Measurements from ENCODE around the gene SPATS2L. TPM values are rescaled to one million over a fixed set of nuclear protein-coding genes. Genes with fewer than 3 reads are reported as not detected.

SPATS2L gene
- total RNA-seq, 2 donors from 2014 or later: 17.8 to 36.8 TPM

DNA sequence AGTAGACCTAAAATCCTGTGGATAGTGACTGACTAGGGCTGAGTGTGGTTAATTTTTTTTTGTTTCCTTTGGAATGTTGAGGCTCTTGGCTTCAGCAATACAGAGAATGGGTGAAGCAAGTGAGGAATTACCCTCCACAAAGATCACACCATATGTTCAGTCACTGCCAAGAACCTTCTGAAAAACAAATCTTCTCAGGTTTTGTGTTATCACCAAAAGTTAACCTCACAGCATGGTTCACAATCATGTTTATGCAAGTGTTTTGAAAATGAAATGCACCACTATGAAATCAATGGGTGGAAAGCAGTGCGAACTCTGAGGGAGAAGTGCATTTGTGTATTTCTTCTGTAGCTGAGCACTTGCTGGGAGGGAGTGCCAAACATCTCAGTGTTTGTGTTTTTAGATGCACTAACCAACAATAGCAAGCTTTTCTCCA lies 44.4 kb downstream of the SPATS2L start:
- Mint-ChIP-seq H3K4me3 (no peak overlapping the region), H3K9me3 (no peaks in the 10 kb centered on the region), H3K36me3 (ENCODE audit: insufficient read depth in 2 of 2) (no peaks in the 10 kb centered on the region), H3K4me1 (ENCODE audit: low read depth) (no peaks in the 10 kb centered on the region), H3K27me3 (ENCODE audit: low read depth) (no peaks in the 10 kb centered on the region), H3K27ac (no peak overlapping the region)
- ATAC-seq (replicated peaks in 1 of 2) (no peak), DNase-seq (no peak)

DNA sequence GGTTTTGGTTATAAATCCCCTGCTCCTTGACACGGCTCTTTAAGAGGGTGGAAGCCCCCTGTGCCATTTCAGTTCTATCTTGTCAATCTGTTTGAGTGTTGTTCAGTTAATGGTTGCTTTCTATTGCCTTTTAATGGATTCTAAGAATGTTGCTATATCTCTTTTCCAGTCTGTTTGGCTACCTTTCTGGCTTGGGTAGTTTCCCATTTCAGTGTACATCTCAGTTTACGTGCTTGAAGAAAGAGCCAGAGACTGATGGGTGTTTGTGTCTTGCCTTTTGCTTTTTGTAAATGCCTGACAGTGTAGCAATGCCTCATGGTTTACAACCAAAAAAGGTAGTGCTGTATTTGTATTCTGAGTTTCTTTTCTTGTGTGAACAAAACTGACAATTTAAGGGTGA lies 45.3 kb downstream of the SPATS2L start:
- no peaks in the 10 kb centered on the region for H3K9me3 Mint-ChIP-seq
- no peaks in the 10 kb centered on the region for H3K27me3 Mint-ChIP-seq (ENCODE audit: low read depth)
- H3K4me3 Mint-ChIP-seq: no peak overlapping the region
- no peaks in the 10 kb centered on the region for H3K36me3 Mint-ChIP-seq (ENCODE audit: insufficient read depth in 2 of 2)
- no peak for ATAC-seq (replicated peaks in 1 of 2)
- H3K27ac Mint-ChIP-seq: no peak overlapping the region
- H3K4me1 Mint-ChIP-seq (ENCODE audit: low read depth): no peaks in the 10 kb centered on the region
- DNase-seq: no peak

DNA sequence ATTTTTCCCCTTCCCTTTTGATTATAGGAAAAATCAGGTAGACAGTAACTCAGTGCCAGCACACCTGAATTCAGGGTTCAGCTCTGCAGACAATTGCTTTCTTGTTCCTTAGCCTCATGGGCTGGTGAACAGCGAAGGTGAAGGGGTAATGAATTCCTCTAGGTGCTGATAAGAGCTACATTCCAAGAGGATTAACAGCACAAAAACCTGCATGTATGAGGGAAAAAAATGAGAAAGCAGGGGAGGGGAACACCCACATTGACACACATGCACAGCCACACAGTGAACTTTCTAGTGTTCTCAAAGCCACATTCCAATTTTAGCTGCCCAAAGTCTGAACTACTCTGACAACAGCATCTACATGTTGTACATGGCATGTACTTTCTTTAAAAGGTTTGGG lies 46.1 kb downstream of the SPATS2L start:
- no peak overlapping the region for H3K27ac Mint-ChIP-seq
- H3K27me3 Mint-ChIP-seq (ENCODE audit: low read depth): no peaks in the 10 kb centered on the region
- H3K9me3 Mint-ChIP-seq: no peaks in the 10 kb centered on the region
- no peak for DNase-seq
- no peak for ATAC-seq (replicated peaks in 1 of 2)
- H3K36me3 Mint-ChIP-seq (ENCODE audit: insufficient read depth in 2 of 2): no peaks in the 10 kb centered on the region
- no peak overlapping the region for H3K4me3 Mint-ChIP-seq
- no peaks in the 10 kb centered on the region for H3K4me1 Mint-ChIP-seq (ENCODE audit: low read depth)

DNA sequence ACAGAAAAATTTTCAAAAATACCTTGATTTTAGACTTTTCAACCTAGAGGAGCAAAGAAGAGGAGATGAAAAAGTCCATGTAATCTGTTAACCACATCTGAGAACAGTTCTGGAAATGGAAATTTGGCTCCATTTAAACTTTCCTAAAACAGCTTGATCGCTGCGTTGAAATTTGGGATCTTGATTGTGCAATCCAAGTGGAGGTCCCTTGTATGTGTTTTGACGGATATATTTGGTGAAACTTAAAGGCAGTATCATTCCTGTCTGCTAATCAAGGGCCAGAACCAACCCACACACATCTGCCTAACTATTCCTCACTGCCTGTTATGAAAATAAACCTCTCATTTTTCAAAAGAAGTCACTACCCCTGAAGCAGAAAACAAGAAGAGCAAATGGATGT lies 46.6 kb downstream of the SPATS2L start:
- Mint-ChIP-seq H3K36me3 (ENCODE audit: insufficient read depth in 2 of 2) (no peaks in the 10 kb centered on the region), H3K9me3 (no peaks in the 10 kb centered on the region), H3K27ac (no peak overlapping the region), H3K27me3 (ENCODE audit: low read depth) (no peaks in the 10 kb centered on the region), H3K4me3 (no peak overlapping the region), H3K4me1 (ENCODE audit: low read depth) (no peaks in the 10 kb centered on the region)
- ATAC-seq (replicated peaks in 1 of 2) (no peak), DNase-seq (no peak)

DNA sequence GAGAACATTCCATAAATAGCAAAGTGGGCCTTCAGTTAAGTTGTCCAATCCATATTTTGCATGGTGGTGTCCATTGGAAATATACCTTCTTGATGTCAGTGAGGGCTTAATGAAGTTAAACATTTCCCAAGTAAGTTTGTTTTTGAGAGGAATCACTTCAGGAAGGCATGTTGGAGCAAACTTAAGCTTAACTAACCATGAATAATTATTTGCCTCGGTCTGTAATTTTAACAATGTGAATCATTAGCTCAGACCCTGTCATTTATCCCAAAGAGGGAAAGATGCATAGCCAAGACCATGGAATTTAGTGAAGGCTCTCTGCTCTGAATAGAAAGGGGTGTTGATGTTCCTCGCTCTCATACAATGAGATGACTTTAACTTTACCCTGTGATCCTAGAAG lies 47.4 kb downstream of the SPATS2L start:
- DNase-seq (no peak), ATAC-seq (replicated peaks in 1 of 2) (no peak)
- Mint-ChIP-seq H3K27me3 (ENCODE audit: low read depth) (no peaks in the 10 kb centered on the region), H3K4me3 (no peak overlapping the region), H3K36me3 (ENCODE audit: insufficient read depth in 2 of 2) (no peaks in the 10 kb centered on the region), H3K27ac (no peak overlapping the region), H3K9me3 (no peaks in the 10 kb centered on the region), H3K4me1 (ENCODE audit: low read depth) (no peaks in the 10 kb centered on the region)

DNA sequence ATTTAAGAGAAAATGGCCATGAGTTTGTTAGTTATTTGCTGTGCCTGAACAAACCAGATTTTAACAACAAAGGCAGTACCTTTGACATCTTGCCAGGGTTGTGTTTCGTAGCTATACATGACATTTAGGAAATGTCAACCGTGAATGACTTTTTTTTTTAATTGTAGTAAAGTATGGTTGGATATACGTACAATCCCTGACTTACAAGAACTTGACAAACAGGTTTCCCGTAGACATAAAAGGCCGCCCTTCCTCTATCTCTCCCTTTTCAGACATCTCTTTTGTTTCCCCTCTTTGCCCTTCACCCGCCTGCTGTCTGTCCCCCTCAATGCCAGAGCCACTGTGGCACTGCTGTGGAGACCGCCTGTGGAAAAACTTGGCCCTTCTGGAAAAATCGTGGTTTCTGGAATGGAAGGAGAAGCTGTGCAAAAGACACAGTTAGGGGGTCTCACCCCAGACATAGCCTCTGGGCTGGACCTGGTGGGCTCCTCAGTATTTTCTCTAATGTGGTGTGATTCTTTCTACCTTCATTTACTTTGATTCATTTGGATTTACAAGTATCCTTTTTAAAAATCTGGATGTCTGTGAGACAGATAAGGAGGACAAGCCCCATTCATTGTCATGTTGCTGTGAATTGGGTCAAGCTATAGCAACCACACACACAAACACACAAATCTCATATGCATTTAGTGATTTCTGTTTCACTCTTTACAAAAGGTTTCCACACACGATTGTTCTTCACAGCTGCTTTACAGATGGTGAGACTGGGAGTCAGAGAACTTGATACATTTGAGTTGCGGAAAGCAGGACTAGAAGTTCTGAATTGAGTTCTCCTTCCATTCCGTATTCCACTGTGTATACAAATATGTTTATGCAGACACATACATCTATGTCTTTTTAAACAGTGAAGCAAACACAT lies 48.6 kb downstream of the SPATS2L start:
- H3K9me3 Mint-ChIP-seq: no peaks in the 10 kb centered on the region
- H3K4me1 Mint-ChIP-seq (ENCODE audit: low read depth): no peaks in the 10 kb centered on the region
- no peak overlapping the region for H3K4me3 Mint-ChIP-seq
- H3K27ac Mint-ChIP-seq: no peak overlapping the region
- no peaks in the 10 kb centered on the region for H3K36me3 Mint-ChIP-seq (ENCODE audit: insufficient read depth in 2 of 2)
- no peak for ATAC-seq (replicated peaks in 1 of 2)
- DNase-seq: no peak
- H3K27me3 Mint-ChIP-seq (ENCODE audit: low read depth): no peaks in the 10 kb centered on the region

DNA sequence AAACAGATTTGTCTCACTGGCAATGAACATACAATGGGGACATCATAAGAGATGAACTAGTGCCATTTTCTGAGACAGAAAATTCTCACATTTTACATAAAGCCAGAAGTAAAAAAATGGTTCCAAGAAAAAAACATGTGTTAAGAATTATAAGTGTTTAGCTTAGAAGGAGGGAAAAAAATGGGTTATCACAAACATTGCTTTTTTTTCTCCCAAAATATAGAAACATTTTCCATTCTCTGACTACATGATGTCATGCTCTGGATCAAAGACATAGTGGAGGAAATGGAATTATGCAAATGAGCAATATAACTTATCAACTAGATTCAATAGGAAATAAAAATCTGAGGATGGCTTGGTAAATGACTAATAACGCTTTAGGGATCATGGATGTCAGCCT lies 49.8 kb downstream of the SPATS2L start:
- DNase-seq: no peak
- Mint-ChIP-seq H3K4me1 (ENCODE audit: low read depth) (no peaks in the 10 kb centered on the region), H3K9me3 (no peaks in the 10 kb centered on the region), H3K36me3 (ENCODE audit: insufficient read depth in 2 of 2) (no peaks in the 10 kb centered on the region), H3K27me3 (ENCODE audit: low read depth) (no peaks in the 10 kb centered on the region), H3K4me3 (no peak overlapping the region), H3K27ac (no peak overlapping the region)
- no peak for ATAC-seq (replicated peaks in 1 of 2)

DNA sequence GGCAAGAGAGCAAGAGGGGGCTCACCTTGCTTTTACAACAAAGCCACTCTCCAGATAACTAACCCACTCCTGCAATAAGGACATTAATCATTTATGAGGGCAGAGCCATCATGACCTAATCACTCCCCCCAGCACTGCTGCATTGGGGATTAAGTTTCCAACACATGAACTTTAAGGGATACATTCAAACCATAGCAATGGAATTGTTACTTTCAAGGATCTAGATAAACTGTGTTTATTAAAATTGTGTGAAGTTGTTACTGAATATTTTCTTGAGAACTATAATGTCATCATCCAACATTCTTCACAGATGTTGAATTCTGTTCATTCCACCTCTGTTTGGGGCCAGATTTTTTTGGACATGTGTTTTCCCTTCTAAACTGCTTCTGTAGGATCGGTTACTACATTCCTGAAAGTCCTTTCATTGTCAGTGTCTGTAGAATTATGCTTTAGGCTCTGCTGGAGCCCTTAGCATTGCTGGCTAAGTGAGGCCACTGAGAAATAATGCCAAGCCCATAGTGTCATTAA lies 50.4 kb downstream of the SPATS2L start:
- no peak for ATAC-seq (replicated peaks in 1 of 2)
- H3K36me3 Mint-ChIP-seq (ENCODE audit: insufficient read depth in 2 of 2): no peaks in the 10 kb centered on the region

DNA sequence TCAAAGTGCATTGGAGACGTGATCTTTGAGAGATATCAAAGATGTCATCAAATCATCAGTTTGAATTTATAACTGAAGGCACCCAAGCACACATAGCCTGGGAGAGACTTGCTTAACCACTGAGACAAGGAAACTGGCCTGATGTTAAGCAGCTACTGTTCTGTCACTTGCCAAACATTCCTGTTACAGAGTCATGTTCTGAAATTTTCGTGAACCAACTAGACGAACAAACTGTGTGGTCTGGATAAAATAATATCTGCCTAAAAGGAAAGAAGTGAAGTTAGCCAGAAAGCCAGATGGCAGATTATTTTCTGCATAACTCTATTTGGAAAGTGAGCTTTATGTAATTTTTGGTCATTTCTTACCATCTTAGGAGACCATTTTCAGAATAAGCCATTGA lies 51.4 kb downstream of the SPATS2L start:
- Mint-ChIP-seq H3K27me3 (ENCODE audit: low read depth) (no peaks in the 10 kb centered on the region), H3K36me3 (ENCODE audit: insufficient read depth in 2 of 2) (no peaks in the 10 kb centered on the region)

More for the DNA sequence above, 50.4 kb downstream of the SPATS2L start:
- H3K9me3 Mint-ChIP-seq: no peaks in the 10 kb centered on the region
- H3K27ac Mint-ChIP-seq: no peak overlapping the region
- no peaks in the 10 kb centered on the region for H3K4me1 Mint-ChIP-seq (ENCODE audit: low read depth)
- no peak for DNase-seq
- no peak overlapping the region for H3K4me3 Mint-ChIP-seq
- H3K27me3 Mint-ChIP-seq (ENCODE audit: low read depth): no peaks in the 10 kb centered on the region

DNA sequence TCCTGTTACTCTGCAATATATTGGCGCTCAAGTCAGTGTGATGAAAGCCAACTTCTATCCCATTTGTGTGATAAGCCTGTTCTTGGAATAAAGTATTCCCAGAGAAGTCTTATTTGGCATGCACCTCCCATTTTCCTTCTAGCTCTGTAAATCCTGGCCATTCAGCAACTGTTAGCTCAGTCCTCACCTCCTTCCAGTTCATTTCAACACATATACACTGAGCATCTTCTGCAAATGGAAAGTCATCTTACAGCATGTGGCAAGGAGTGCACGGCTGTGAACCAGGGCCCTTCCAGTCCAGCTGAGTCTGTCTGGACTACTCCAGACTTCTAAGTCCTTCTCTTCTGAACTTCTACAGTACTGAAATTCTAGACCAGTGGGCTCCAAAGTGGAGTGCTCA lies 53.1 kb downstream of the SPATS2L start:
- ATAC-seq (replicated peaks in 1 of 2) (no peak), DNase-seq (no peak)
- Mint-ChIP-seq H3K36me3 (ENCODE audit: insufficient read depth in 2 of 2) (no peaks in the 10 kb centered on the region), H3K4me3 (no peak overlapping the region), H3K27me3 (ENCODE audit: low read depth) (no peaks in the 10 kb centered on the region), H3K4me1 (ENCODE audit: low read depth) (no peaks in the 10 kb centered on the region), H3K27ac (no peak overlapping the region), H3K9me3 (no peaks in the 10 kb centered on the region)

More for the DNA sequence above, 51.4 kb downstream of the SPATS2L start:
- DNase-seq (no peak), ATAC-seq (replicated peaks in 1 of 2) (no peak)
- Mint-ChIP-seq H3K4me3 (no peak overlapping the region), H3K9me3 (no peaks in the 10 kb centered on the region), H3K27ac (no peak overlapping the region), H3K4me1 (ENCODE audit: low read depth) (no peaks in the 10 kb centered on the region)

DNA sequence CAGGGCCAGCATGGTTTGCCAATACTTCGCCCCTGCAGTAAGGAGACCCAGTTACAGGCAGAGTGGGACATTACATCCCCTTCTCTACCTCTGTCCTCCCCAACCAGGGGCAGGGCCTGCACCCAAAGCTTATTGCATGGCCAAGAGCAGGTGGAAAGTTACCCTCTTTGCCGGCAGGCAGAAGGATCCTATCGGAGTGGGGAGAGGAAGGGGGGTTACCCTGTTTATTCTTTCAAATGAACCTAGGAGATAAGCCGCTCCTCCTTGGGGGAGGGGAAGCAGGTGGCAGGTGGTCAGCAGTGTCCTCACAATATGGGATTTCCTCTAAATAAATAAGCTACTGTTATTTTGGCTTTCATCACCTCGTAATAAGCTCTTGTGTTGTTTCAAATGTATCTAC lies 53.9 kb downstream of the SPATS2L start:
- Mint-ChIP-seq H3K36me3 (ENCODE audit: insufficient read depth in 2 of 2) (no peaks in the 10 kb centered on the region), H3K27me3 (ENCODE audit: low read depth) (no peaks in the 10 kb centered on the region), H3K4me3 (no peak overlapping the region), H3K27ac (no peak overlapping the region), H3K4me1 (ENCODE audit: low read depth) (no peaks in the 10 kb centered on the region), H3K9me3 (no peaks in the 10 kb centered on the region)
- ATAC-seq (replicated peaks in 1 of 2): no peak
- DNase-seq: no peak

DNA sequence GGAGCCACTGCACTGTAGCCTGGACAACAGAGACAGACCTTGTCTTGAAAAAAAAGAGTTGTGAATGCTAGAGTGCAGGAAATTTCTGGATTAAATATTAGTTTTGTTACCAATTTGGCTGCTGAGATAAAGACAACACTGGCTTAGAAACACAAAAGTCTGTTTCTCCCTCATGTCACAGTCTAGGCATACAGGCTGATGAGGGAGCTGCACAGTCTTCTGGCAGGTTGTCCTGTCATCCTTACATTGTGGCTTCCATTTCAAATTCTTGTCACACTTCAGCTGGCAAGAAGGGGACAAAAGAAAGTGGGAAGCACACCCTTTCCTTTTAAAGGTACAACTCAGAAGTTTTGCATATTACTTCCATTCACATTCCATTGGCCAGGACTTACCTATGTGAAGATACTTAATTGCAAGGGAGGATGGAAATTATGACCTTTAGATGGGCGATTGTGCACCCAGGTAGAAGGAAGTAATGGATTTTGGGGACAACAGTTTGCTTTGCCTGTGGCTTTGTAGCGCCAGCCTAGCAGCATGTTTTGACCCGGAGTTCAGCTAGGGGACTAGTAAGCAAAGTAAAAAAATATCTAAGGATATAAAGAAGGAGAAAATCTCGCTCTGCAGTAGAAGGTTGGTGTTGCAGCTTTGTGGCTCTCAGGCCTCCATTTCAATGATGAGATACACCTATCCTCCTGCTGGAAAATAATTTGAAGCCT lies 55.9 kb downstream of the SPATS2L start:
- Mint-ChIP-seq H3K27ac (no peak overlapping the region), H3K36me3 (ENCODE audit: insufficient read depth in 2 of 2) (no peaks in the 10 kb centered on the region), H3K27me3 (ENCODE audit: low read depth) (peaks cover 4% of the 10 kb centered on the region), H3K4me3 (no peak overlapping the region), H3K9me3 (no peaks in the 10 kb centered on the region), H3K4me1 (ENCODE audit: low read depth) (no peaks in the 10 kb centered on the region)
- DNase-seq (no peak), ATAC-seq (replicated peaks in 1 of 2) (no peak)

DNA sequence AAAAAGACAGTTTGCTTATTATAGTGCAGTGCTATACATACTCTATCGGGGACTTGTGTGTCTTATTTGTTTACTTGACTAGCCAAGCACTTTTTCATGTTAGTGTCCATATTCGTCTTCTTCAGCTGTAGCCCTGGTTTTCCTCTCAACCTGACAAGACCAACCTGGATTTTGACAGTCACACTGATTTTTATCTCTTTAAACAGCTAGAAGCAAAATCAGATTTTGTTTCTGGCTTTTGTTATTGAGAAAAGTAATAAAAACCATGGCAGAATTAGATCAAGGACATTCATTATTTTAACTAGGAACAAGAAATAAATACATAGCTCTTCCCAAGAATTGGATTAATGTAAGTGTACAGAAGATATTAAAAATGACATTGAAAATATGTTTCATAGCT lies 56.8 kb downstream of the SPATS2L start:
- no peak for ATAC-seq (replicated peaks in 1 of 2)

More for the DNA sequence above, 56.8 kb downstream of the SPATS2L start:
- H3K4me3 Mint-ChIP-seq: no peak overlapping the region
- no peak overlapping the region for H3K27ac Mint-ChIP-seq
- no peak for DNase-seq
- H3K36me3 Mint-ChIP-seq (ENCODE audit: insufficient read depth in 2 of 2): no peaks in the 10 kb centered on the region
- H3K27me3 Mint-ChIP-seq (ENCODE audit: low read depth): peaks cover 4% of the 10 kb centered on the region
- no peaks in the 10 kb centered on the region for H3K9me3 Mint-ChIP-seq
- H3K4me1 Mint-ChIP-seq (ENCODE audit: low read depth): no peaks in the 10 kb centered on the region

Measured in activated T-cell treated with anti-CD3 and anti-CD28 coated beads, Interleukin-2, amount 50 U/mL, for 72 hours (primary cell).